Measurements from ENCODE around the gene UMAD1. TPM values are rescaled to one million over a fixed set of nuclear protein-coding genes. Genes with fewer than 3 reads are reported as not detected.

UMAD1 gene
- 8.2 TPM for total RNA-seq

DNA sequence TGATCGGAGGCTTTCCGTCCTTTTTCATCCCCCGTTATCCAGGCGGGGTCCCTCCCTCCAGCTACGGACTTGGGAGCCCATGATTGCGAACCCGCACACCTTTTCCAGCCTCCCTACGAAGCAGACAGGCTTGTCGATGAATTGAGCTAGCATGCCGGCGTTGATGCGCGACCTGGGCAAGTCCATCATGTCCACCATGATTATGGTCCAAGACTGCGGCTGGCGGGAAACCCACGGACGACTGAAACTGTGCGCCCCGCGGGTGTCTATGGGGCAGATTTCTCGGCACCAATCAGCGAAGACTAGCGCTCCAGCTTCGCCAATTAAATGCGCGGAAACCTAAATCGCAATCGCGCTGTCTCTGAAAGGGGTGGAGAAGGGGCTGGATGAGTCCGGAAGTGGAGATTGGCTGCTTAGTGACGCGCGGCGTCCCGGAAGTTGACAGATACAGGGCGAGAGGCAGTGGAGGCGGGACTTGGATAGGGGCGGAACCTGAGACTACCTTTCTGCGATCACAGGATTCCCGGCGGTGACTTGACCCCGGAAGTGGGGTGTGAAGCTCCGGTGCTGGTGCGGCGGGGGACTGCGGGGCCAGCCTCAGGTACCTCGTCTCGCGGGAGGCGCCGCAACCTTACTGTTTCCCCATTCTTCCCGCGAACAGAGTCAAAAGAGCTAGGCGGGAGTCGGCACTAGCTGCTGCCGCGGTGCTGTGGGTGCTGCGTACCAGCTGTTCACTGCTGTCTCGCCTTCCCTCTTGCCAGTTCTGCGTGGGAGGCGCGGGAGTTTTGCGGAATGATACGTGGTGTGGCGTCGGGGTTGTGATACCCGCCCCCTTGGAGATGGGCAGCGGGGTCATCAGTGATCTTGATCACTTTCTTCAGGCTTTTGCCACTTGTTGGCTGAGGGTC, at the start of gene UMAD1:
Gene UMAD1, plus strand, starts transcription at position 532 of the 908 bp plus-strand sequence. CDS start 32,620 bp downstream, outside the sequence.
- H3K4me1 ChIP-seq (ENCODE audit: insufficient read depth, low read length): peaks cover 22% of the 10 kb centered on the region
- no peaks in the 10 kb centered on the region for H3K9me3 ChIP-seq (ENCODE audit: low read depth, low read length)
- no peaks in the 10 kb centered on the region for H3K27me3 ChIP-seq (ENCODE audit: insufficient read depth, low read length)
- peak within 1 kb of the TSS; percentile 92 for H3K4me3 ChIP-seq (ENCODE audit: low read length)

DNA sequence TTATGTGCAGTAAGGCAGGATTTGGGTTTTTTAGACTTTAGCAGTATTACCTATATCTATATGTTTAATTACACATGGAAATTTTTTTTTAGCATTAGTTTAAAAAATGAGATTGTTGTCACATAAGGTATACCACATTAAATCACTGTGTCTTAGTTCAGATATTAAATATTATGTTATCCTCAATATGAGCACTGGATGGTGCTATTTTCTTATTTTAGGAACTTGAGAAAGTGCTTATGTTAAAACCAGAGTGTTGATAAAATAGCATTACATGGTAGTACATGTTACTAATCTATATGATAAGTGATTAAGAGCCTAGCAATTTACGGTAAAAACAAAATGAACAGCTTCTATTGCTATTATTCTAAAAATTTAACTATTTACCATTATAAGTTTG, 45.1 kb upstream of the UMAD1 start:
- Histone ChIP-seq H3K9me3 (ENCODE audit: low read depth, low read length) (no peaks in the 10 kb centered on the region), H3K4me1 (ENCODE audit: insufficient read depth, low read length) (no peaks in the 10 kb centered on the region), H3K27me3 (ENCODE audit: insufficient read depth, low read length) (no peaks in the 10 kb centered on the region), H3K4me3 (ENCODE audit: low read length) (no peak overlapping the region)

DNA sequence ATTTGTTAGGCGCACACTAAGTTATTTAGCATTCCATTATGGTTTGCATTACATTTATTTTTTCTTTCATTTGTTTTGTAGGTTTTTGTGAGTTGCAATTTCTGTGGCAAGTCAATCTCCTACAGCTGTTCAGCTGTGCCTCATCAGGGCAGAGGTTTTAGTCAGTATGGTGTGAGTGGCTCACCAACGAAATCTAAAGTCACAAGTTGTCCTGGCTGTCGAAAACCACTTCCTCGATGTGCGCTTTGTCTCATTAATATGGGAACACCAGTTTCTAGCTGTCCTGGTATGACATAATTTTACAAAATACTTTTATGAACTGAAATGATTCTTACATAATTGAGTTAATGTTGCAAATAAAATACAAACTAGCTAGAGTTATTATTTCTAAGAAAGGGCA, 44.4 kb upstream of the UMAD1 start:
- Histone ChIP-seq H3K9me3 (ENCODE audit: low read depth, low read length) (no peaks in the 10 kb centered on the region), H3K4me3 (ENCODE audit: low read length) (no peak overlapping the region), H3K27me3 (ENCODE audit: insufficient read depth, low read length) (no peaks in the 10 kb centered on the region), H3K4me1 (ENCODE audit: insufficient read depth, low read length) (no peaks in the 10 kb centered on the region)

DNA sequence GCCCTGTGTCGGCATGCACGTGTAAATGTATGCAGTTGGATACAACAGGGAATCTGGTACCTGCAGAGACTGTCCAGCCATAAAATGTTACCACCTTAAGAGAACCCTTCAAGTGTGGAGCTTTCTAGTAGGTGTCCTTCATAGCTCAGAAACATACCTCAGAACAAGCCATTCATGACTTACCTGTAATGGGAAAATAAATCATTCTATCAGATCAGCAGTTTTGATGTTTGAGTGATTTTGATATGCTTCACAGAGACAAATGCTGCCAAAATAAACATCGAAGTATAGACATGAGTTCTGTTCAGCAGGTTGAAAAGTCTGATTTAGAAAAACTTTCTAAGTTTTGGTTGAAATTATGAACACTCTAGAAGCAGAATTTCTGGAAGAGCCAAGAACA, 33.5 kb upstream of the UMAD1 start:
- Histone ChIP-seq H3K27me3 (ENCODE audit: insufficient read depth, low read length) (no peaks in the 10 kb centered on the region), H3K4me3 (ENCODE audit: low read length) (no peak overlapping the region), H3K9me3 (ENCODE audit: low read depth, low read length) (no peaks in the 10 kb centered on the region), H3K4me1 (ENCODE audit: insufficient read depth, low read length) (no peaks in the 10 kb centered on the region)

DNA sequence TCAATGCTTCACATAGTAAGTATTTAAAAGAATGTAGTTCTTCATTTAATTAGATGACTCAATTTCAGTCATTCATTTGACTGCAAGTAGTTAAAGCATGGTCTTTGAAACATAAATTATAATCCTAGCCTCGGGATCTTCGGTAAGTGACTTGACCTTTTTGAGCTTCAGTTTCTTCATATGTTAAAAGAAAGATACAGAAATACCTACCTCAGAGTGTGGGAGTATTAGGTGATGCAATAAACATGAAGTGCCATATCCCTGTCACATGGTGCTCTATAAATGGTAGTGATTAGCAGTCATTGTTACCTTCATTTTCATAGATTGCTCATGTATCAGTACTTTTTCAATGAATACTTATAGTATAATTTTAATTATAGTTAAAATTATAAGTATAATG, 31.2 kb upstream of the UMAD1 start:
- Histone ChIP-seq H3K27me3 (ENCODE audit: insufficient read depth, low read length) (no peaks in the 10 kb centered on the region), H3K4me1 (ENCODE audit: insufficient read depth, low read length) (no peaks in the 10 kb centered on the region), H3K9me3 (ENCODE audit: low read depth, low read length) (no peaks in the 10 kb centered on the region), H3K4me3 (ENCODE audit: low read length) (no peak overlapping the region)

DNA sequence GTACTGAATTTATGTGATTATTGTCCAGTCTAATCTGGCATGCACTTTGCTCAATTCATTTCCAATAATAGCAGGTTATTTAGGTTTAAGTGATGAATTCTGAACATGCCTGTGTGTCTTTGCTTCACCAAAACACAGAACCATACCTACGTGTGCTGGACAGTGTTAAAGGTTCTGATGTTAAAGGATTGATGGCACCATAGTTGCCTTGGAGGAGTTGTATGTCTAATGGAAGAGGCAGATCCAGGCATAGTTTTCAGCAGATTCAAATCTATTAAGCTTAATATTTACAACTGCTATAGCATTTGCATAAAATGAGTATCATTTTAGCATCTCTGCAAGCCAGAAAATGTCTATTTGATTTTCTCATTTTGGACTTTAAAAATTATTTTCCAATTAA, 28.0 kb upstream of the UMAD1 start:
- H3K4me3 ChIP-seq (ENCODE audit: low read length): no peak overlapping the region
- H3K27me3 ChIP-seq (ENCODE audit: insufficient read depth, low read length): no peaks in the 10 kb centered on the region
- H3K9me3 ChIP-seq (ENCODE audit: low read depth, low read length): no peaks in the 10 kb centered on the region
- no peaks in the 10 kb centered on the region for H3K4me1 ChIP-seq (ENCODE audit: insufficient read depth, low read length)

DNA sequence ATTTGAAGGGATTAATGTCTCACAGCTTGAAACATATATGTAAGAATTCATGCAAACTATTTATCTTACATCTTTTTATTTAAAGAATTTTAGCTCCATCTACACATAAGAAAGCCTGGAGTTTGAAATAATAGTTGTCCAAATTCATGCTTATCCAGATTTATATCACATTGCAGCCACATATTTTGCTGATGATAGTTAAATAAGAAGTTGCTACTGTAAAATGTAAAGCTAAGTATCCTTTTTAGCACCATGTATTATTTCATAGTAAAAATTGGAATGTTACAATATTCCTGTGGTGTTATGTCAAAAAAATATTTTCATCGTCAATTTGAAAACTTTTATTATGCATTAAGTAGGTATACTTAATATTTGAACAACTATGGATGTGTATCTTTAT, 27.3 kb upstream of the UMAD1 start:
- H3K4me1 ChIP-seq (ENCODE audit: insufficient read depth, low read length): no peaks in the 10 kb centered on the region
- H3K27me3 ChIP-seq (ENCODE audit: insufficient read depth, low read length): no peaks in the 10 kb centered on the region
- H3K4me3 ChIP-seq (ENCODE audit: low read length): no peak overlapping the region
- no peaks in the 10 kb centered on the region for H3K9me3 ChIP-seq (ENCODE audit: low read depth, low read length)

DNA sequence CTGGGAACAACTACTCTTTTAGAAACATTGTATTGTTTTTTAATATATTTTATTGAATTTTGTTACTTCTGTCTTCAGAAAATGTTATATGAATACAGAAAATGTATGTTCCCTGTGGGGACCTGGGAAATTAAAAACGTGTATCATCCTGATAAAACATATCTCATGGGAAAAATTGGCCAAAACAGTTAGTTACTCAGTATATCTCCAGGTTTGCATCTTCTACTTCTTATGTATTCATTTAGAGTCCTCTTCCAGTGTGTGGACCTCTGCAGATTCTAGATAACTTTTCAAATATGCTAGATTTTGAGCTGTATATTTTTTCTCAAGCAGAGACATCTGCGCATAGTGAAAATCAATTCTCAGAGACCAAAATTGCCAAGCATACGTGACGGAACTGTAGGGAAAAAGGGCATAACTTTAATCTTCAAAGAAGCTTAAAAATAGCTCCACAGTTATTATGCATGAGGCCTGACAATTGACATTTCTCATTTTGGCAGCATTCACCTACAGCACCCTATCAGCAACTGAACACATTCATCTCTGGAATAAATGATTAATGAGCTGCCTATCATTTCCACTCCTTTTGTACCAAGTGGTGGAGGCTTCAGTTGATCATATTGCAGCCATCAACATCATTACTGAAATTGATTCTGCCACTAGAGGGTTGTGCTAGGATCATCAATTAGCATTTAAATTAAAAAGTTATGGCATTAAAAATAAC, 26.4 kb upstream of the UMAD1 start:
- Histone ChIP-seq H3K27me3 (ENCODE audit: insufficient read depth, low read length) (no peaks in the 10 kb centered on the region), H3K9me3 (ENCODE audit: low read depth, low read length) (no peaks in the 10 kb centered on the region), H3K4me1 (ENCODE audit: insufficient read depth, low read length) (no peaks in the 10 kb centered on the region), H3K4me3 (ENCODE audit: low read length) (no peak overlapping the region)

DNA sequence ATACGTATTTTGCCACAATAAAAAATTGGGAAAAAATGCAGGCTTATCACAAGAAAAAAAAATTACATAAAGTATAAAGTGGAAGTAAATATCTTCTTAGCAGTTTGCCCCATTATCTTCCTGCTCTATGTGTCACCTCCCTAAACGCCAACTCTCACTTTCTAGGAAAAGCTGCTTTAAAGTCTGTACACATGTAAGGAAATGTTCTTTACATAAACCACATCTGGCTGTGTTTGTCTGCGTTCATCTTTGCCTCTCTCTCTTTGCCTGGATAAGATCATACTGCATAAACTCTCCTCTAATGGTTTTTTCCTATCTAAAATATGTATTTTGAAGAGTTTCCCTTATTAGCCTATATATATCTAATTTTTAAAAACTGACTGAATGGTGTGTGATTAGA, 23.0 kb upstream of the UMAD1 start:
- no peak overlapping the region for H3K4me3 ChIP-seq (ENCODE audit: low read length)
- no peaks in the 10 kb centered on the region for H3K9me3 ChIP-seq (ENCODE audit: low read depth, low read length)

DNA sequence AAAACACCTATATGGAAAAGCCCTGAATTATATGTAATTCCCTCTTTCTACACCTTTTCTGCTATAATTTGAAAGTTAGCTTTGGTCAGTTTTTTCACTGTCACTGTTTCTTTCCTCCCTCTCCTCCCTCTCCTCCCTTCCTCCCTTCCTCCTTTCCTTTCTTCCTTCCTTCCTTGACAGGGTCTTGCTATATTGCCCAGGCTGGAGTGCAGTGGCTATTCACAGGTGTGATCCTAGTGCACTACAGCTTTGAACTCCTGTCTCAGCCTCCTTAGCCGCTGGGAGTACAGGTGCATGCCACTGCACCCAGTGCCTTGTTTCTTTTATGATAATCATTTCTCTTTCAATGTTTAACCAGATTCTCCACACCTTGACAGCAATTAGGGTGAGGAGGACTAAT, 22.1 kb upstream of the UMAD1 start:
- H3K9me3 ChIP-seq (ENCODE audit: low read depth, low read length): no peaks in the 10 kb centered on the region
- H3K4me1 ChIP-seq (ENCODE audit: insufficient read depth, low read length): no peaks in the 10 kb centered on the region
- no peaks in the 10 kb centered on the region for H3K27me3 ChIP-seq (ENCODE audit: insufficient read depth, low read length)
- no peak overlapping the region for H3K4me3 ChIP-seq (ENCODE audit: low read length)

More for the DNA sequence above, 23.0 kb upstream of the UMAD1 start:
- no peaks in the 10 kb centered on the region for H3K4me1 ChIP-seq (ENCODE audit: insufficient read depth, low read length)
- no peaks in the 10 kb centered on the region for H3K27me3 ChIP-seq (ENCODE audit: insufficient read depth, low read length)

DNA sequence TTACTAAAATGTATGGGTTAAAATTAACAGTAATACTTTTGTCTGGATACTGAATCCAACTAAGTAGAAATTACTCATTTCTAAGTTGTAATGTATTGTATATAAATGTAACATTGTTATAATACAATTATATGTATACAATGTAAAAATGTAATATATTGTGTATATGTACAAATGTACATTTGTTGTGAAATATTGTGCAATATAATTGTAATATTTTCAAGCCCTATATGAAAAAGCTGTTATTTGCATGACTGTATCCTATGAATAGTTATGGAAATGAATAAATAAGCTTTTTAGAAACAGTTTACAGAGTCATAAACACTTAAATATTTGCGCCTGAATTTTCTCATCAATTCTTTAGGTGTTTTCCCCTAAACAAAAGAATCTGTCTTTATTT, 20.3 kb upstream of the UMAD1 start:
- no peaks in the 10 kb centered on the region for H3K27me3 ChIP-seq (ENCODE audit: insufficient read depth, low read length)
- H3K9me3 ChIP-seq (ENCODE audit: low read depth, low read length): no peaks in the 10 kb centered on the region
- no peaks in the 10 kb centered on the region for H3K4me1 ChIP-seq (ENCODE audit: insufficient read depth, low read length)
- no peak overlapping the region for H3K4me3 ChIP-seq (ENCODE audit: low read length)

DNA sequence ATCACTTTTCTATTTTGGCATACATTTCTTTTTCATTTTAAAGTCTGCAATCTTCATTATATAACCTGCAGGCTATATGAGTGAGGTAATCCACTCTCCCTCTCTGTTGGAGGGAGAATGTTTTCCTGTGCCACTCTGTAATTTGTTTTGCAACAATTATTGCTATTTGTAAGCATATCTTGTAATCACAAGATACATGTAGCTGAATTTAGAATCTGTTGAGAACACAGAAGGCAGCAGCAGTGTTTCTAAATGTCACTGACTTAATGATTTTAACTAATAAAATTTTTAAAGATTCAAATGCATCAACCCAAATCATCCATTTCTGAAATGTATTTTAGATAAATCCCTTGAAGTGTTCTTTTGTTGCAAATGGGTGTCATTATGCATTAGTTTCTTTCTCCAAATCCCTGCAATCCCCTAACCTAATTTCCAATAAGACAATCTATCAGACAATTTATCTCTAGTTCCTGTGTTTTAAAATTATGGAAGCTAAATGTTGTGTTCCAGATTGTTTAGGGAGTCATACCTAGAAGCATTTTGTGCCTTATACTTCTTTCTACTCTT, 19.8 kb upstream of the UMAD1 start:
- Histone ChIP-seq H3K9me3 (ENCODE audit: low read depth, low read length) (no peaks in the 10 kb centered on the region), H3K27me3 (ENCODE audit: insufficient read depth, low read length) (no peaks in the 10 kb centered on the region), H3K4me1 (ENCODE audit: insufficient read depth, low read length) (no peaks in the 10 kb centered on the region), H3K4me3 (ENCODE audit: low read length) (no peak overlapping the region)

DNA sequence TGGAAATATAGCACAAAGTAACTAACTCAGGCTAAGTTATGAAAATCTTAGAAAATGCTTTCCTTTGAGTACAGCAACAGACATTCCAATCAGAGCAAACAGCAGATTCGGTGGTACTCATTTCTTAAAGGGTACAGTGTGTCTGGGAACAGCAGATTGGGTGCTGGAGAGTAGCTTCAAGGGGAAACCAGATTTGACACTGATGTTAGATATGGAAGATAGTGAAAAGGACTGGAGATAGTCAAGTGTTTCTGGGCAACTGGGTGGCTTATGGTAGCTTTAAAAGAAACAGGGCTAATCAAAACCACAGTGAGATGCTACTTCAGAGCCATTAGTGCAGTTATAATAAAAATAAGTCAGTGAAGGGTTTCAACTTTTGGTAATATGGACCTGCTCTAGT, 12.1 kb upstream of the UMAD1 start:
- Histone ChIP-seq H3K27me3 (ENCODE audit: insufficient read depth, low read length) (no peaks in the 10 kb centered on the region), H3K4me1 (ENCODE audit: insufficient read depth, low read length) (no peaks in the 10 kb centered on the region), H3K4me3 (ENCODE audit: low read length) (no peak overlapping the region), H3K9me3 (ENCODE audit: low read depth, low read length) (no peaks in the 10 kb centered on the region)

DNA sequence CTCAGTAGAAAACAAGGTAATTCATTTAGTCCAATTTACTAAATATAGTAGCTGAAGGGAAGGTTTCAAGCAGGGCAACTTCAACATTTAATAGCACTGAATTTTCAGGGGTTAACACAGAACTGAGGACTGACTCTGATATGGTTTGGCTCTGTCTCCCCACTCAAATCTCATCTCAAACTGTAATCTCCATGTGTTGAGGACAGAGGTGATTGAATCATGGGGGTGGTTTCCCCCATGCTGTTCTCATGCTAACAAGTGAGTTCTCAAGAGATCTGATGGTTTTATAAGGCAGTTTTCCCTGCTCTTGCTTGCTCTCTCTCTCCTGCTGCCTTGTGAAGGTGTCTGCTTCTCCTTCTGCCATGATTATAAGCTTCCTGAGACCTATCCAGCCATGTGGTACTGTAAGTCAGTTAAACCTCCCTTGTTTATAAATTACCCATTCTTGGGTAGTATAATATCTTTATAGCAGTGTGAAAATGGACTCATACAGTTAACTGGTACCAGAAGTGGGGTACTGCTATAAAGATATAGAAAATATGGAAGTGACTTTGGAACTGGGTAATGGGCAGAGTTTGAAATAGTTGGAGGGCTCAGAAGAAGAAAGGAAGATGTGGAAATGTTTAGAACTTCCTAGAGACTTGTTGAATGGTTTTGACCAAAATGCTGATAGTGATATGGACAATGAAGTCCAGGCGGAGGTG, 9.8 kb upstream of the UMAD1 start:
- H3K27me3 ChIP-seq (ENCODE audit: insufficient read depth, low read length): no peaks in the 10 kb centered on the region
- H3K4me1 ChIP-seq (ENCODE audit: insufficient read depth, low read length): no peaks in the 10 kb centered on the region
- H3K4me3 ChIP-seq (ENCODE audit: low read length): no peak overlapping the region
- H3K9me3 ChIP-seq (ENCODE audit: low read depth, low read length): no peaks in the 10 kb centered on the region

DNA sequence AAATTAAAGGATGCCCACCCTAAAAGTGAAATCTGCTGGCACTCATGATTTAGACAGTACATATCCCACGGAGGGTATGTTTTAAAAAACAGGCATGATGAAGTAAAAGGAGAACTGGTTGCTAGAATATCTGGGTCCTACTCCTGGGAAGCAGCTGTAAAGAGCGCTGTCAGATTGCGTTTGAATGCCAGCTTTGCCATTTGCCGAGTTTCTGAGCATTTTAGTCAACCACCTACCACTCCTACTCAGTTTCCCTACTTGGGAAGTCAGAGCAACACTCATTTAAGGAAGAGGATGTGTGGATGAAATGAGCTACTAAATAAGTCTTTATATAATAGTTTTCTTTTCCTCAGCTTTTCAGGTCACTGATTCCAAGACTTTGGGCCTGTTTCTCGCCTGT, 1.1 kb upstream of the UMAD1 start:
- Histone ChIP-seq H3K4me1 (ENCODE audit: insufficient read depth, low read length) (peaks cover 22% of the 10 kb centered on the region), H3K9me3 (ENCODE audit: low read depth, low read length) (no peaks in the 10 kb centered on the region), H3K27me3 (ENCODE audit: insufficient read depth, low read length) (no peaks in the 10 kb centered on the region), H3K4me3 (ENCODE audit: low read length) (peak overlapping the region; percentile 92)

Measured in mononuclear cell (primary cell).